Stimulated activated CD8-positive, alpha-beta memory T cell treated with anti-CD3 and anti-CD28 coated beads, Interleukin-2, amount 100 ng/mL, for 1 hour (primary cell): ENCODE data around the gene PITX2.

ENCODE experiments used
- DNase-seq, 2 donors: peaks; one replicate each; pipeline ENCODE4 v3.0.0-alpha.2; 2020; ENCODE audit warnings: low read depth in 2 of 2

PITX2 gene

DNA sequence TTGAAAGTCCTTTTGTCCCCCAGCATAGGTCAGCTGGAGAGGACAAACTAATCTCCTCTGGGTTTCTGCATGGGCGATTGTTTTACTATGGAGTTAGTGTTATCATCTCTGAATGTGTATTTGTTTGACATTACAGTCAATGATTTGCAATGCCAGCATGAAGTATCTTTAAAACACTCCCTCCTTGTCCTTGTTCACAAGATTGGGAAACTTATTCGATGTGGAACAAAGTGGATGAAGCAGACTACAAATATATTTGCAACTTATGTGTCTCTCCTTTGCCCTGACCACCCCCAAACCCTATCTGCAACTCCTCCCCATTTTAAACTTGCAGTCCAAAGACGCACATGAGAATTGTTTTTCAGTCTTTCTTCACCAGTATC lies 1.5 kb upstream of the PITX2 start:
- no peak for DNase-seq

DNA sequence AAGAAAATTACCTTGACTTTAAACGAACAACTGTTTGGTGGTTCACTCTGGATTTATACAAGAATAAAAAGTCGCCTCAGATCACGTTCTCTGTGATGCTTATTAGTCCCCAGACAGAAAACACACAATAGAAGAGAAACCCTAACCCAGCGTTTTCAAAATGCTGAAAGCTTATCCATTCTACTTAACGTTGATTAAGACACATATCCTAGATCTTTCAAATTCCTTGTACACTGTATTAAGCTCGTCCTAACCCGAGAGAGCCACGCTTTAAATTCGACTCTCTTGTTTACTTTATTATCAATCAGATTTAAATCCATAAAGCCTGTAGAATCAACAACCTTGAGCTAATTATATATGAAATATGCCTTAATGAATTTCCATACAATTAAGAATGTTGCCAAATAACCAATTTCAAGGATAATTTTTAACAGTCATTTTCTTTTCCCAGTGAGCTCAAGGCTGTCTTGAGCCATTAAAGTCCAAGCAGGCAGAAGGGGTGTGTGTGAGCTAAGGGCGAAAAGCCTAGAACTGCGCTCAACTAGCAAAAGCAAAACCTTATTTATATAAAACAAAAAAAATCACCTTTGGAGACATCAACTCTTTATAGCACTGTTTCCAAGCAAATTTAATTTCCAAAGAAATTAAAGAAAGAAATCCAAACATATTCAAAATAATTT lies 981 bp upstream of the PITX2 start:
- DNase-seq, result no peak

DNA sequence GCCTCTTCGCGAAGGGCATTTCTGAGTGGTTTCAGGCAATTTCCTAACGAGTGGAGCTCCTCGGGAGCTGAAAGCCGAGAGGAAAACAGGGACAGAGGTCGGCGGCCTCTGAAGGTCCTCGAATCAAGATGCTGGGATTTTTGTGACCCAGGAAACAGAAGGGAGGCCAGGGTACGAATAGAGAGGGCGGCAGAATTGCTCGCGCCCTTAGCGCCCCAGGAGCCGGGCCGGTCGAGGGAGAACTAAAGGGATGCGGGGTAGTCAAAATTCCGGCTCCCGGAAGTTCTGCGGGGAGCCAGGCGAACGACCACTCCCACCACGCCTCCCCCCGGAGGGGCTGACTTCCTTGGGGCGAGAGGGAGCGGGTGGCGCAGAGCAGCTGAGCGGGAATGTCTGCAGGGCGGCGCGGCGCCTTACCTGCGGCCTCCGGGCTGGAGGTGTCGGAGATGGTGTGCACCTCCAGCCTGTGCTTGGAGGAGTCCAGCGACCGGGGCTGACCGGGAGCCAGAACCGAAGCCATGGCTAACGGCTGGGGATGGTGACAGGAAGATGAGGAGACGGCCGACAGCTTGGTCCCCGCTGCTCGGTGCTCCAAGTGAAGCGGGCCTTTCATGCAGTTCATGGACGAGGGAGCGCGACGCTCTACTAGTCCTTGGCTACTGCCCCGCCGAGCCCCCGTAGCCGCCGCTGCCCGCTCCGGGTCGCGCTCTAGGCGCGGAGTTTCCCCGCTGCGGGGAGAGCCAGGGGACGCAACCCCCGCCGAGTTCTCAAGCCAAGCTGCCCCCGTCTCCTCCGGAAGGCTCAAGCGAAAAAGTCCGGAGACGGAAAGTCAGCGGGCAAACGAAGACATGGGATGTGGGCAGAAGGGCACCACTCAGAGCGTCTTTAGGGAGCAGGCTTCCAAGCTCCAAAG lies 782 bp downstream of the PITX2 start:
- DNase-seq, result no peak

DNA sequence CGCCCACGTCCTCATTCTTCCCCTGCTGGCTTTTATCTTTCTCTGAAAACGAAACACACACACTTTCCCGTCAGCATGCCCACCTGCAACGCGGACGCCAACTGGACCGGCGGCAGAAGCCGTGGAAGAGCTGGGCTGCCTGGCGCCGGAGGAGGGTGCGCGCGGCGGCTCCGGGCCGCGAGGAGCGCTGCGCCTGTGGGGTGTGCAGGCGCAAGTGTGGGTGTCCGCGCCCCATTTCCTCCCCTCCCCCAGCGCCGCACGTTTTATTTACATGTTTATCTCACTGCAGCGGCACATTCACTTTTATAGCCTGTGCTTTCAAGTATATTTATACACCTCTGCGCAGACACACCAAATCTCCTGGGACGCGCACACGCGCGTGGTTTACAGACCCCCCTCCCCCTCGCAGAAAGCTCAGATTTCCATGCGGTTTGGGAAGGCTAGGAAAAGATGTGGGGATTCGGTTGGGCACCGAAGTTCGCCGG lies 1.5 kb downstream of the PITX2 start:
- DNase-seq, result no peak

DNA sequence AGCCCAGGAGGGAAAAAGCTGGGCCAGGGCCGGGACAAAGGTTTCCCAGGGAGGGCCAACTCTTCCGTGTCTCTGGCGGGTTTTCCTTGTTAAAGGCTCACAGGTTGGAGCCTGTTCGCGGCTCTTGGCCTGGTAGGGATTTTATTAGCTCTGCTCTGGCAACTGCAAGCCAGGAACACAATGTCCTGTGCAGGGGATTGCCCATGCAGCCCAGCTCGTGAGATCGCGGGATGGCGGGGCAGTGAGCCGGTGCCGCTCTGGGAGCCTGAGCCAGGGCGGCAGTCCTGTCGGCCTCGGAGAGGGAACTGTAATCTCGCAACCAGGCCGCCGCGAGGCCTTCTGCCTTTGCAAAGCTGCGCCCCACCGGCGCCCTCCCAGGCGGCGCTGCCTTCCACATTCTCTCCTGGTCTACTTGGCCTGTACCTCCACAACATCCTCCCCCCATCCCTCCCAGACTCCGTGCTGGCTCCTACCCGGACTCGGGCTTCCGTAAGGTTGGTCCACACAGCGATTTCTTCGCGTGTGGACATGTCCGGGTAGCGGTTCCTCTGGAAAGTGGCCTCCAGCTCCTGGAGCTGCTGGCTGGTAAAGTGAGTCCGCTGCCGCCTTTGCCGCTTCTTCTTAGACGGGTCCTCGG lies 2.1 kb downstream of the PITX2 start:
- no peak for DNase-seq

DNA sequence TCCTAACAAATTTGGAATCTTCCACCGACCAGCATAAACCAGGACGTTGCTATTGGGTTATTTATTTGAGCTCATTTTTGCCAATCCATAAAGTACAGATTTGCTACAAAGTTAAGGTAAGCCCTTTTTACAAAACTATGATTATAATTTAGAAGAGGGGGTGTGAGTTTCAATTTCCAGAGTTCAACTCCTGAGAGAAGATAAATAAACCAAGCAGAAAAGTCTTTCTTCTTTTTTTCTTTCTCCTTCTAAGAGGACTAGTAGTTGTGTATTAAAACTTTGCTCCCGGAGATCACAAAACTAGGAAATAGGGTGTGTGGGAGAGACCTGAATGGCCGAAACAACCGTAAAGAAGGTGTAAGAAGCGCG lies 2.6 kb downstream of the PITX2 start:
- DNase-seq, result no peak

DNA sequence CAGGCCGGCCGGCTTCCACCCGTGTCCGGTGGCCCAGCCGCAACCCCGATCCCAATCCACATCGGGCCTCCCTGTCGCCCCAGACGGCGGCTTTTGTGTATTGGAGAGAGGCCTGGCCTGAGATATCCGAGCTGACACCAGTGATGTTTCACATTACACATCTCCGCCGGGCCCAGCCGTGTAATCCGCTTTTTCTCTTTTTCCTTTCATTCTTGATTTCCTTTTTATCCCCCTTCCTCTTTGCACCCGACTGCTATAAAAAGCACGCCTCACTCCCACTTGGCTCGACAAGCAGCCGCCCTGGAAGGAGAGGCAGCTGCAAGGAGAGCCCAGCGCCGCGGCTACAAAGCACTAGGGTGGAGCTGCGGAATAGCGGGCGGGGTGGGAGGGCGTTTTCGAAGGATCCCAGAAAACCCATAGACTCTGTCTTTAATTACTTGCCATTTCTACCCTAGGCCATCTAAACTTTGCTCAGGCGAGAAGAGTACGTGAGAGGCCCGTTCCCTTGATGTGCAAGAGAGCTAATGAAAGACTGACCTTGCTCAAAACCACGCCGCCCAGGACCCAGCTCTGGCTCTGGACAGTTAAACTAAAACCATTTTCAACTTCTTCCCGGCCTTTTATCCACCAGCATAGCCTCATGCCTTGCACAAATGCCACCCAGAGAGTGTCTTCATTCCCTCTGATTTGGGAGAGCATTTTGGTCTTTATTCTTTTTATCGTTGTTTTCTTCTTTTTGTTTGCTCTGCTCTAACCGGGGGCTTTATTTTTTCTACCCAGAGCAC lies 3.2 kb downstream of the PITX2 start:
- DNase-seq, result no peak

DNA sequence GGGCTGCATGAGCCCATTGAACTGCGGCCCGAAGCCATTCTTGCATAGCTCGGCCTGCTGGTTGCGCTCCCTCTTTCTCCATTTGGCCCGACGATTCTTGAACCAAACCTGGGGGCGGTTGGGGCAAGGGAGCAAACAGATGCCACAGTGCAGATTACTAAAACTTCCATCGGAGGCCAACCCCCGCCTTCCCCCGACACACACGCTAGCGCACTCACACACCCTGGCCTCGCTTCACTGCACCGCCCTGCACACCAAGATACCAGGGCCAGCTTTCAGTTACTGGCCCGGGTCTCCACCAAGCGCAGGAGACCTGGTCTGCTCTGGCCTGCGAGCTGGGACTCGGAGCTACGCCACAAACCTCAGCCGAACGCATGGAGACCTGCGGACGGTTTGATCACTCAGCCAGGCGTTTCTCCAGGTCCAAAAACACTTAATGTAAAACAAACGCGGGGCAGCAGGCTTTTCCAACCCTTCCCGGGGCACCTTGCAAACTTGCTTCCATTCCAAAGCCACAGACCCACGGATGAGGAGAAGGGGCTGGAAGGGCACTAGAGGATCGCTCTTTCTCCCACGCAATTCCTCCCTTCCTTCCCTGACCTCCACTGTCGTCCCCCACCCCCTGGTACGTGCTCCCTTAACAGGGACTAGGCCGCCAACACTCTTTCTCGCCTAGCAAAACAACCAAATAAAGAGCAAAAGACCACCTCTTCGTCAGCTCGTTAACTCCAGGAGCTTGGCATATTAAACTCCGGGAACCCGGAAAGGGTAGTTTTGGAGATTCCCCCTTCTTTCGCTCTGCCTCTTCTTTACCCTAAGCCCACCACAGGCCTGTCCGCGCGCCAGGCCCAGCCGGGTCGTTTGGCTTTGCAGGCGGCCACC lies 4.1 kb downstream of the PITX2 start:
- no peak for DNase-seq

DNA sequence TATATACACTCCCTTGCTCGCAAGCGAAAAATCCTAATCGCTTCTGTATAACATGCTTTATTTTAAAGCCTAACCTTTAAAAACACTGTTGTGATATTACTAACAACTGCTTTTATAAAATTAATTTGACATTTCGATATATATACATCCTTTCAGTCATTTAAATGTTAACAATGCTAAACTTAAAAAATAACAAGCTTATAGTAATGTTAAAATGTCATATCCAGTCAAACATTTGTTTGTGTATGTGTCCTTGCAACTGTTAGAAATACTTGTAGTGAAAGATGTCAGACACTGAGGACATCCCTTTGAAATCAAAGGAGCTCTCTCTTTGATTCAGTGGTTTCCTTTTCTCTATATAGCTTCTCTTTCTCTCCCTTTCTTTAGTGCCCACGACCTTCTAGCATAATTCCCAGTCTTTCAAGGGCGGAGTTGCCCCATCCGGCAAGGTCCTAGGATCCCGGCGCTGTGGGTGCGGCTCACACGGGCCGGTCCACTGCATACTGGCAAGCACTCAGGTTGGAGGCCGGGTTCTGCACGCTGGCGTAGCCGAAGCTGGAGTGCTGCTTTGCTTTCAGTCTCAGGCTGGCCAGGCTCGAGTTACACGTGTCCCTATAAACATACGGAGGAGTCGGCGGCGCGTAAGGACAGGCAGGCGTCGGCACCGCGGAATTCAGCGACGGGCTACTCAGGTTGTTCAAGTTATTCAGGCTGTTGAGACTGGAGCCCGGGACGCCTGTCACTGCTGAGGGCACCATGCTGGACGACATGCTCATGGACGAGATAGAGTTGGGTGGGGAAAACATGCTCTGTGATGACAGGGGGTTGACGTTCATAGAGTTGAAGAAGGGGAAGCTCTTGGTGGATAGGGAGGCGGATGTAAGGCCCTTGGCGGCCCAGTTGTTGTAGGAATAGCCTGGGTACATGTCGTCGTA lies 5.0 kb downstream of the PITX2 start:
- no peak for DNase-seq

DNA sequence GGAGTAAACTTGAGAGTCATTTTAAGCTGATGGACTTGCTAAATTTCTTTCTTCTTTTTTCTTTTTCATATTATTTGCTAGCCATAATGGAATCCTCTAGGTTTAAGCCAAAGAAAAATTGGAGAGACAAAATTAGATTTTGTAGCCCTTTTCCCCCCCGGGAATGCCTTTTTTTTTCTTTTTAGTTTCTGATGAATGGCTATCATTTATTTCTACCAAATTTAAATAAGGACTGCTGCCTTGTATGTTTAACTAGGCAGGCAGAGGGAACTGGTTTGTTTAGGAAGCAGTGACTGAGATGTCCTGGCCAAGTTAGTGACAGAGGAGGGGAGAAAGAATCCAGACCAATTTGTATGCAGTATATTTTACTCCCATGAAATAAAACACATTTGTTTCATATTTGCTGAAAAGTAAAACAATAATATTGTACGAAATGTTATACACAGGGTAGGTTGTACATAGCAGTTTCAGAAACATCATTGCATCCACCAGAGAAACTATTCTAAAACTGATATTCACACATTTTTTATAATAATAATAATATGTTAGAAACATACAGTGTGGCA lies 5.7 kb downstream of the PITX2 start:
- DNase-seq, result no peak

DNA sequence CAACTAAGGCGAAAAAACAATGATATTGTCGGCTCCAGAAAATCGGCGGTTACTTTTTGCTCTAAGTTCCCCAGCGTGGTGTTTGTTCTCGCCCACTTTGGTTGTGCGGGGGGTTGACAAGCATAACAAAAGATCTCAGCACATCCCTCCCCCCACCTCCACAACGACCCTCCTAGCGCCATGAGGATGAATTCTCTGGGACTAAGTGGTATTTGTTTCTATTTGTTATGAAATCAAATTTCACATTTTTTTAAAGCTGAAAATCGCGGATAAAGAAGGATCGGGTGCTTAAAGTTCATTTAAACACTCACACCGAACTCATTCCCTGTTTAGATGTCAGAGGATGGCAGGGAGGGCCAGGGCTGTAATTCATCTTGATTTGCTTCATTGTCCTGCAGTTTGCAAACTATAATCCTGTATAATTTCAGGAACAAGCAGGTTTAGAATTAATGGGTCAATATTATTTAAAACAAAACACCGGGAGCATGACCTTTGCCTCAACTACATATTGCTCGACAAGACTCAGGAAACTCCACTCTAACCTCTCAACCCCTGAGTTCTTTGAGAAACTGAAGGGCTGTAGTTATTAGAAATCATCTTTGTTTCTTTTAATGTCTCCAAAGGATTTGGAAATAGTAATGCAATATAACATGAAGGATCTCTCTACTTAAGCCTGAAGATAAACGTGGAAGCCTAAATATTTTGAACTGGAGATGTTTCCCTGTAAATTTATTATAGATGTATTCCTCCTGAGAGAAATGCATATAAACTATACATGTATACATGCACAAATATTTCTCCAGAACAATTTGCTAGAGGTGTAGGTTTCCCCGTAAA lies 6.4 kb downstream of the PITX2 start:
- no peak for DNase-seq

DNA sequence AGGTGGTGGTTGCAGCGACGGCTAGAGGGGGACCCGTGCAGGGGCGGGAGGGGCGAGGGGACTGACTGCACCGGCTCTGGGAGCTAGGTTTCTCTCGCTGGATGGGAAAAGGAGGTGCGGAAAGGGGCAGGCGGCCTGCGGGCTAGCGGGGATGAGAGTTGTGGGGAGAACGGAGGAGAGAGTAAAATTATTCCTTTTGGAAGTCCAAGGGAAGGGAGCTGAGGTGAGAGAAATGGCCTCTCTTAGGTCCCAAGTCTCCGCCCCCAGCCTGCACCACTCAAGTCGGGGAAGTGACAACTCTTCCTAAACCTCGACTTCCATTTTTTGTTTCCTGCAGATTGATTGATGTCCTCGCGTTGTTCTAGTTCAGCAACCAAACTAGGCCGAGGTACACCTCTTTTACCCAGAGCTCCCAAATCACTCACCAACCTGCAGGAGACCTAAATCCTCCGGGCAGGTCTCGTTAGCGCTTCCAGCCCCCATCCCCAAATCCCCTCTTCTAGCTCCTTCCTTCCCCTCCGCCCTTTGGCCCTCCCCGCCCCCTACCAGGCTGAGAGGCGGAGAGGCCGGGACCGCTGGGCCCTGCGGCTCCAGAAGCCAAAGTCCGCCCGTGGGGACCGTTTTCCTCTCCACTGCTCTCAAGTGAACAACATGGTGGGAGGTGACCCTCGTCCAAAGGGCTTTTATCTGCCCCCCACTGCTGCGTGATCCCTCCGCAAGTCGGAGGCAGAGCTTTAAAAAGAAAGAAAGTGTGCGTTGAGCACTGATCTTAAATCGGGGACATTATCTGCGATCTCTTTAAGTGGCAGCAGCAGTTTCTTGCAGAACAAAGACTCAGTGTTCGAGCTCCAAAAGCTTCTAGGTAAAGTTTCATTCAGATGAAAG lies 7.3 kb downstream of the PITX2 start:
- DNase-seq, result no peak

DNA sequence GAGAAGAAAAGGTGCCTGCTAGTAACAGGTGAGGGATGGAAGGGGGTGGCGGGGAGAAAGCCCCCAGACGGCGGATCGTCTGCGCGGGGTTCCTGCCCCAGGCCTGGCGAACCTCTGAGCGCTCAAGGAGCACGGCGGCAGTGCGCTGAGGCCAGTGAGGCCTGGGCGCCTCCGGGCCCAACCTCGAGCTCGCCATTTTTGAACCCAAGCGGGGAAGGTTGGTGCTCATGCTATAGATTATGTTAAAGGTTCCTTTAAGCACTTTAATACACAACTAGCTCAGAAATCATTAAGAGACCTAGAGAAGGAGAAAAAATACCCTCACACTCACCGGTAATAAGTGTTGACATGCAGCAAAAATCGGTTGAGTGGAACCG lies 7.9 kb downstream of the PITX2 start:
- no peak for DNase-seq

DNA sequence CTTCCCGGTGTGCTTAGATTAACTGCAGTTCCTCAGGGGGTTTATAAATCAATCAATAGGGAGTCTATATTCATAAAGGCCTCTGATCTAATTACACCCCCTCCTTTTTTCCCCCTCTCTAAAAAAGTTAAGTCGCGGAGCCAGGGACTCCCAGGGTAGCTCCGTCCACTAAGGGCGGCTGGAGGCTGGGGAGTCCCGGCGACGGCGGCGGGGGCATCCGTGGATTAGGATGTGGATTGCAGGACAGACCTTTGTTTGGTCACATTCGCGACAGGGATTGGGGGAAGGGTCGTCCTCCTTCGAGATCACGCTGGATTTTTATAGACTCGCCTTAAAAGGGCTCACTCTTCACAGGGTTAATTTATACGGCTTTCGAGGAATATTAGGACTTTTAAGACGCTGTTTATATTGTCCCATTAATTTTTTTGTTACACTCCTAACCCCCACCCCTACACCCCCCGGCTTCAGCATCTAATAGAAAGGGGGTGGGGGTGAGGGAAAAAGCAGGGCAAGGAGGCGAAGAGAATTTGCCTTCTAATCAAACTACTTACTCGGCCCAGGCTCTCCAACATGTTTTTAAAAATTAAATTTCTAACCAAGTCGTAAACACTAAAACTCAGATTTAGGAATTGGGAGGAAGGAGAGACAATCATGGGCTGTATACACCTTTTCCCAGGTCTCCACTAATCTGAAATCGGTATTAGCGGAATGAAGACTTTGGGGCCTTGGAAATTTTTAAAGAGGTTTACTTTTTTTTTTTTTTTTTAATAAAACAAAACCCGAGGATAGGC lies 8.5 kb downstream of the PITX2 start:
- DNase-seq, result no peak

DNA sequence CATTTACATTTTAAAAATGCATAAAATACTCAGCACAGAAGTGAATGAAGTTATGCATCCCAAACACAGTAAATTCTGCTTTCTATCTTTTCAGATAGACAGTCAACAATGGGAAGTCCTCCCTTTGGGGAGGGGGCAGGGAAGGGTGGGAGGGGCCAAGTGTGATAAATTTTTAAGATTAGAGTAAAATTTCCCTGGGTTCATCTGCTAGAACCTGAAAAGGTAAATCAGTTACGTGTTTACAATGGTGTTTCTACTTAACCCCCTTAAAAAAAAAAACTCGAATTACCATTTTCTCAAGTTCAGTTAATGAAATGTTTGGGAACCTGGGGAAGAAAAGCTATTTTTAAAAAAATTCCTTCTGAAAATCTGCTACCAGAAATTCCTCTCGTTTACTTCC lies 9.1 kb downstream of the PITX2 start:
- no peak for DNase-seq

DNA sequence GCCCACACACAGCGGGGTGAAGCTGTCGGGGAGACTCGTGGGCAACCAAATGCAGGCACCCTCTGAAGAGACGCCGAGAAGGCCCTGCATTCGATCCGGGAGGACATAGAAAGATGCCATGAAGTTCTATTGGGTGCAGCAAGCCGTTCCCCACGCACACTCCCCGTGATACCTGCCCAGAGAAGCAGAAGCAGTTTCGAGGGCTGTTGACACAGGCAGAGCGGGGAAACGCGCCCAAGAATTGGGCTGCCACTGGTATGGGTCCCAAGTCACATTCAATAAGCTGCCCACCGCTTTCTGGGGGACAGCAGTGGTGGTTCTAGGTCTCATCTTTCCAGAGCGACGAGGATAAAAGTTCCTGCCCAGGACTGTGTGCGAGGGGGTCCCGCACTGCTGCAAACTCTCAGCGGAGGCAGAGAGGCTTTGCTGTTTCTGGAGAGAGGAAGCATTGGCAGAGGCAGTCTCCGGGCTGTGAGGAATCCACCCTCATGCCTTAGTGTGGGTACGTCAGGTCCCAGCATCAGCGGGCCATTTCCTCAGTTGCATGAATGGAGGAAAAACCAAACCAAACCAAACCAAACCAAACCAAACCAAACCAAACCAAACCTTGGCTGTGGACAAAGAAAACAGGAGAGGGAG lies 10.1 kb downstream of the PITX2 start:
- no peak for DNase-seq
